PC-3 (cell line): ENCODE measurements around the gene AQP9.

ENCODE experiments used
- EZH2 ChIP-seq: fragments of 300-600 bp; sonication (generic); IDR thresholded peaks from one replicate; pipeline ENCODE4 v1.6.1; 2017; ENCODE audit warnings: antibody characterized with exemption, mild to moderate bottlenecking, low read length; ENCODE audit not compliant: unreplicated experiment
- EZH2phosphoT487 ChIP-seq: fragments of 300-600 bp; sonication (generic); IDR thresholded peaks from 2 replicates; pipeline ENCODE4 v1.6.1; 2018; ENCODE audit warnings: mild to moderate bottlenecking, antibody characterized with exemption, low read length, borderline replicate concordance
- TF ChIP-seq, protein P1 (sequence below): fragments of 300-600 bp; sonication (generic); conservative IDR thresholded peaks from 2 replicates; pipeline ENCODE4 v1.5.1; 2017; ENCODE audit warnings: antibody characterized with exemption, low read depth, mild to moderate bottlenecking, low read length

DNA sequence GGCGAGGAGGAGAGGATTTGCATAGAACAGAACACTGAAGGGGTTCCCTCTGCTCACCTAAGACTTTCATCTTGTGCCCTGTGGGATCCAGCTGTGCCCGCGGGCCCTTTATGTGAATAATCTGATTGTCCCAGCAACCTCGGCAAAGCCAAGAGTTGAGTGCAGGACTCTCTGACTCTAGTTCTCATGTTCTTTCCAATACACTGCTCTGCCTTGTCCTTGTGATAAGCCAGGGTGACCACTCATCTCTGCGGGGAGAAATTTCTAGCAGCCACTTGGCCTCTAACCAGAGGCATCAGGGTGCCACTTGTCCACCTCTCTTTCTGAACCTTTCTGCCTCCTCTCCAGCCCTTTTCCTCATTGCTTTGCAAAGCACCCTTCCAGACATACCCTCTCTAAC lies 31.8 kb downstream of the AQP9 start:
- TF ChIP-seq, protein P1, sequence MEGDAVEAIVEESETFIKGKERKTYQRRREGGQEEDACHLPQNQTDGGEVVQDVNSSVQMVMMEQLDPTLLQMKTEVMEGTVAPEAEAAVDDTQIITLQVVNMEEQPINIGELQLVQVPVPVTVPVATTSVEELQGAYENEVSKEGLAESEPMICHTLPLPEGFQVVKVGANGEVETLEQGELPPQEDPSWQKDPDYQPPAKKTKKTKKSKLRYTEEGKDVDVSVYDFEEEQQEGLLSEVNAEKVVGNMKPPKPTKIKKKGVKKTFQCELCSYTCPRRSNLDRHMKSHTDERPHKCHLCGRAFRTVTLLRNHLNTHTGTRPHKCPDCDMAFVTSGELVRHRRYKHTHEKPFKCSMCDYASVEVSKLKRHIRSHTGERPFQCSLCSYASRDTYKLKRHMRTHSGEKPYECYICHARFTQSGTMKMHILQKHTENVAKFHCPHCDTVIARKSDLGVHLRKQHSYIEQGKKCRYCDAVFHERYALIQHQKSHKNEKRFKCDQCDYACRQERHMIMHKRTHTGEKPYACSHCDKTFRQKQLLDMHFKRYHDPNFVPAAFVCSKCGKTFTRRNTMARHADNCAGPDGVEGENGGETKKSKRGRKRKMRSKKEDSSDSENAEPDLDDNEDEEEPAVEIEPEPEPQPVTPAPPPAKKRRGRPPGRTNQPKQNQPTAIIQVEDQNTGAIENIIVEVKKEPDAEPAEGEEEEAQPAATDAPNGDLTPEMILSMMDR, result no peak
- TF ChIP-seq EZH2, result no peak
- TF ChIP-seq EZH2phosphoT487, result no peak
